Stimulated activated CD4-positive, alpha-beta T cell treated with anti-CD3 and anti-CD28 coated beads, TNF-alpha, amount 100 ng/mL, for 24 hours (primary cell): ENCODE results near the gene RUSC2.
"Not testable (repeated sequence)": the region's sequence is repeated elsewhere in the genome, so short reads cannot be mapped to it uniquely, and the experiment has no call there.

Source experiments
- DNase-seq, 3 experiments: peaks; one replicate each; pipeline ENCODE4 v3.0.0-alpha.2; 2020; ENCODE audit warnings: low read depth in 3 of 3

RUSC2 gene

GRCh38 chr9:35495984-35496383, 6.1 kb downstream of the RUSC2 start:
- DNase-seq = no peak

GRCh38 chr9:35498245-35498644, 8.3 kb downstream of the RUSC2 start:
- DNase-seq = not testable (repeated sequence)

- no peak for DNase-seq
Measured at GRCh38 chr9:35499029-35499700, 9.3 kb downstream of the RUSC2 start.

GRCh38 chr9:35499701-35500030, 9.8 kb downstream of the RUSC2 start:
- DNase-seq = no peak

- no peak for DNase-seq
Measured at GRCh38 chr9:35500130-35500748, 10.3 kb downstream of the RUSC2 start.

- no peak for DNase-seq
Measured at GRCh38 chr9:35501946-35502345, 12.0 kb downstream of the RUSC2 start.

GRCh38 chr9:35506359-35506758, 16.4 kb downstream of the RUSC2 start:
- no peak for DNase-seq

GRCh38 chr9:35508069-35508468, 18.2 kb downstream of the RUSC2 start:
- no peak for DNase-seq

- no peak for DNase-seq
Measured at GRCh38 chr9:35510383-35510753, 20.5 kb downstream of the RUSC2 start.

GRCh38 chr9:35510754-35511428, 21.0 kb downstream of the RUSC2 start:
- no peak for DNase-seq

GRCh38 chr9:35511453-35511852, 21.5 kb downstream of the RUSC2 start:
- DNase-seq = no peak

GRCh38 chr9:35515766-35516165, 25.9 kb downstream of the RUSC2 start:
- no peak for DNase-seq

- DNase-seq = no peak
Measured at GRCh38 chr9:35516479-35516878, 26.6 kb downstream of the RUSC2 start.

- no peak for DNase-seq
Measured at GRCh38 chr9:35517131-35517530, 27.2 kb downstream of the RUSC2 start.

GRCh38 chr9:35517552-35518224, 27.8 kb downstream of the RUSC2 start:
- no peak for DNase-seq

GRCh38 chr9:35518225-35518821, 28.4 kb downstream of the RUSC2 start:
- no peak for DNase-seq

- no peak for DNase-seq
Measured at GRCh38 chr9:35518981-35519679, 29.2 kb downstream of the RUSC2 start.

- DNase-seq = no peak
Measured at GRCh38 chr9:35519692-35520363, 29.9 kb downstream of the RUSC2 start.

- no peak for DNase-seq
Measured at GRCh38 chr9:35520364-35520710, 30.4 kb downstream of the RUSC2 start.

- DNase-seq = no peak
Measured at GRCh38 chr9:35521708-35522107, 31.8 kb downstream of the RUSC2 start.

GRCh38 chr9:35522187-35522586, 32.3 kb downstream of the RUSC2 start:
- no peak for DNase-seq
